Neural cell (in vitro differentiated cells): ENCODE measurements around the gene B4GALNT4.

Experiments
- EP300 ChIP-seq: fragments of 450-650 bp; conservative IDR thresholded peaks from 2 replicates; pipeline ENCODE4 v1.6.1; 2014; ENCODE audit warnings: antibody characterized with exemption, mild to moderate bottlenecking, moderate library complexity; ENCODE audit not compliant: poor library complexity, severe bottlenecking
- EZH2 ChIP-seq: fragments of 200-600, 300-800 bp; shearing (Covaris generic), sonication (generic); IDR thresholded peaks from 2 replicates; pipeline ENCODE4 v1.6.1; 2014; ENCODE audit warnings: antibody characterized with exemption, low read length, borderline replicate concordance, mild to moderate bottlenecking; ENCODE audit not compliant: insufficient read depth, poor library complexity, severe bottlenecking
- MXI1 ChIP-seq: fragments of 450-650 bp; conservative IDR thresholded peaks from 2 replicates; pipeline ENCODE4 v1.6.1; 2014; ENCODE audit warnings: antibody characterized with exemption, mild to moderate bottlenecking; ENCODE audit not compliant: poor library complexity, severe bottlenecking
- RAD21 ChIP-seq: fragments of 450-650 bp; conservative IDR thresholded peaks from 2 replicates; pipeline ENCODE4 v1.6.1; 2014; ENCODE audit warnings: antibody characterized with exemption, mild to moderate bottlenecking, moderate library complexity
- SMC3 ChIP-seq: fragments of 450-650 bp; conservative IDR thresholded peaks from 2 replicates; pipeline ENCODE4 v1.6.1; 2014; ENCODE audit warnings: antibody characterized with exemption, mild to moderate bottlenecking, moderate library complexity; ENCODE audit not compliant: poor library complexity
- TF ChIP-seq, protein P1 (sequence below): fragments of 450-650 bp; IDR thresholded peaks from 2 replicates; pipeline ENCODE4 v1.5.1; 2014; ENCODE audit warnings: antibody characterized with exemption, mild to moderate bottlenecking, moderate library complexity; ENCODE audit not compliant: poor library complexity, severe bottlenecking

DNA sequence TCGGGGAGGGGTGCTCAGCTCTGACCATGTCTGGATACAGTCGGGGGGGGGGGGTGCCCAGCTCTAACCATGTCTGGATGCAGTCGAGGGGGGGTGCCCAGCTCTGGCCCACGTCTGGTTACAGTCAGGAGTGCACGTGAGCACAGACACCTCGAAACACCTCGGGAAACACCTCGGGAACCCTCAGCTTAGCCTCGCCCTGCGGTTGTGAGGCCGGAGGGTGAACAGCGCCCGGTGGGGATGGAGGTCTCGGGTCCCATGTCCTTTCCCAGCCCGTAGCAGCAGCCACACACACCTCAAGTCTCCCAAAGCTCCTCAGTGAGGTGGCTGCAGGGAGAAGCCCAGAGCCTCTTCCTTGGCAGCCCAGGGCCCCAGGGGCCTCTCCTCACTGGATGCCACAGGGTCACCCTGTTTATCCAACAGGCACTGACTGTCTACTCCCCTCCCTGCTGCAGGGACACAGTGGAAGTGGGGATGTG lies 43.4 kb downstream of the B4GALNT4 start:
- TF ChIP-seq RAD21: no peak
- no peak for TF ChIP-seq SMC3
- TF ChIP-seq, protein P1, sequence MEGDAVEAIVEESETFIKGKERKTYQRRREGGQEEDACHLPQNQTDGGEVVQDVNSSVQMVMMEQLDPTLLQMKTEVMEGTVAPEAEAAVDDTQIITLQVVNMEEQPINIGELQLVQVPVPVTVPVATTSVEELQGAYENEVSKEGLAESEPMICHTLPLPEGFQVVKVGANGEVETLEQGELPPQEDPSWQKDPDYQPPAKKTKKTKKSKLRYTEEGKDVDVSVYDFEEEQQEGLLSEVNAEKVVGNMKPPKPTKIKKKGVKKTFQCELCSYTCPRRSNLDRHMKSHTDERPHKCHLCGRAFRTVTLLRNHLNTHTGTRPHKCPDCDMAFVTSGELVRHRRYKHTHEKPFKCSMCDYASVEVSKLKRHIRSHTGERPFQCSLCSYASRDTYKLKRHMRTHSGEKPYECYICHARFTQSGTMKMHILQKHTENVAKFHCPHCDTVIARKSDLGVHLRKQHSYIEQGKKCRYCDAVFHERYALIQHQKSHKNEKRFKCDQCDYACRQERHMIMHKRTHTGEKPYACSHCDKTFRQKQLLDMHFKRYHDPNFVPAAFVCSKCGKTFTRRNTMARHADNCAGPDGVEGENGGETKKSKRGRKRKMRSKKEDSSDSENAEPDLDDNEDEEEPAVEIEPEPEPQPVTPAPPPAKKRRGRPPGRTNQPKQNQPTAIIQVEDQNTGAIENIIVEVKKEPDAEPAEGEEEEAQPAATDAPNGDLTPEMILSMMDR: no peak
- TF ChIP-seq EP300: no peak
- TF ChIP-seq EZH2: no peak
- TF ChIP-seq MXI1: no peak
